Mononuclear cell (primary cell): ENCODE results near the gene MEGF11. TPM values are rescaled to one million over a fixed set of nuclear protein-coding genes. Genes with fewer than 3 reads are reported as not detected.

Experiments
- H3K27me3 ChIP-seq: 2 replicates; pipeline ENCODE4 v1.6.0; 2011; ENCODE audit warnings: low read length, control low read depth; ENCODE audit not compliant: insufficient read depth
- H3K4me1 ChIP-seq: 2 replicates; pipeline ENCODE4 v1.5.1; 2011; ENCODE audit warnings: mild to moderate bottlenecking, low read length, control low read depth; ENCODE audit not compliant: insufficient read depth
- H3K4me3 ChIP-seq: 2 replicates; pipeline ENCODE4 v1.5.1; 2011; ENCODE audit warnings: mild to moderate bottlenecking, low read length, moderate library complexity
- H3K9me3 ChIP-seq: 2 replicates; pipeline ENCODE4 v1.5.1; 2011; ENCODE audit warnings: low read depth, mild to moderate bottlenecking, control low read depth, low read length
- total RNA-seq: library from RNA; depleted of rRNA; stranded (reverse); fragments of >200 nt; gene quantifications from one replicate; pipeline ENCODE4 v1.2.3, GENCODE V29; 2012

The MEGF11 gene
- total RNA-seq, 1 donor = not detected

- no peaks in the 10 kb centered on the region for H3K27me3 ChIP-seq
- no peaks in the 10 kb centered on the region for H3K4me1 ChIP-seq
- no peak overlapping the region for H3K4me3 ChIP-seq
- H3K9me3 ChIP-seq = no peaks in the 10 kb centered on the region
Observed at GRCh38 chr15:66126031-66126441, 127.5 kb downstream of the MEGF11 start.

GRCh38 chr15:66124651-66125050 is 128.9 kb downstream of the MEGF11 start:
- no peaks in the 10 kb centered on the region for H3K27me3 ChIP-seq
- H3K4me1 ChIP-seq = no peaks in the 10 kb centered on the region
- H3K9me3 ChIP-seq = no peaks in the 10 kb centered on the region
- no peak overlapping the region for H3K4me3 ChIP-seq

- Histone ChIP-seq H3K9me3 (no peaks in the 10 kb centered on the region), H3K27me3 (no peaks in the 10 kb centered on the region), H3K4me1 (no peaks in the 10 kb centered on the region), H3K4me3 (no peak overlapping the region)
Observed at GRCh38 chr15:66123799-66124198, 129.8 kb downstream of the MEGF11 start.

GRCh38 chr15:66120422-66120821 is 133.1 kb downstream of the MEGF11 start:
- no peaks in the 10 kb centered on the region for H3K4me1 ChIP-seq
- H3K27me3 ChIP-seq = no peaks in the 10 kb centered on the region
- no peak overlapping the region for H3K4me3 ChIP-seq
- no peaks in the 10 kb centered on the region for H3K9me3 ChIP-seq

GRCh38 chr15:66117841-66118240 is 135.7 kb downstream of the MEGF11 start:
- no peaks in the 10 kb centered on the region for H3K4me1 ChIP-seq
- no peaks in the 10 kb centered on the region for H3K27me3 ChIP-seq
- H3K4me3 ChIP-seq = no peak overlapping the region
- H3K9me3 ChIP-seq = no peaks in the 10 kb centered on the region

GRCh38 chr15:66115568-66116206 is 137.9 kb downstream of the MEGF11 start:
- Histone ChIP-seq H3K4me1 (no peaks in the 10 kb centered on the region), H3K27me3 (no peaks in the 10 kb centered on the region), H3K9me3 (no peaks in the 10 kb centered on the region), H3K4me3 (no peak overlapping the region)

- no peaks in the 10 kb centered on the region for H3K4me1 ChIP-seq
- no peak overlapping the region for H3K4me3 ChIP-seq
- H3K9me3 ChIP-seq = no peaks in the 10 kb centered on the region
- no peaks in the 10 kb centered on the region for H3K27me3 ChIP-seq
Observed at GRCh38 chr15:66114863-66115425, 138.6 kb downstream of the MEGF11 start.

- Histone ChIP-seq H3K4me1 (no peaks in the 10 kb centered on the region), H3K27me3 (no peaks in the 10 kb centered on the region), H3K9me3 (no peaks in the 10 kb centered on the region), H3K4me3 (no peak overlapping the region)
Observed at GRCh38 chr15:66112388-66112787, 141.2 kb downstream of the MEGF11 start.

GRCh38 chr15:66111363-66111762 is 142.2 kb downstream of the MEGF11 start:
- no peak overlapping the region for H3K4me3 ChIP-seq
- no peaks in the 10 kb centered on the region for H3K9me3 ChIP-seq
- no peaks in the 10 kb centered on the region for H3K4me1 ChIP-seq
- H3K27me3 ChIP-seq = no peaks in the 10 kb centered on the region

GRCh38 chr15:66110864-66111263 is 142.7 kb downstream of the MEGF11 start:
- Histone ChIP-seq H3K4me1 (no peaks in the 10 kb centered on the region), H3K9me3 (no peaks in the 10 kb centered on the region), H3K4me3 (no peak overlapping the region), H3K27me3 (no peaks in the 10 kb centered on the region)

- Histone ChIP-seq H3K4me1 (no peaks in the 10 kb centered on the region), H3K9me3 (no peaks in the 10 kb centered on the region), H3K4me3 (no peak overlapping the region), H3K27me3 (no peaks in the 10 kb centered on the region)
Observed at GRCh38 chr15:66109826-66110225, 143.7 kb downstream of the MEGF11 start.

- no peaks in the 10 kb centered on the region for H3K27me3 ChIP-seq
- no peak overlapping the region for H3K4me3 ChIP-seq
- no peaks in the 10 kb centered on the region for H3K4me1 ChIP-seq
- H3K9me3 ChIP-seq = no peaks in the 10 kb centered on the region
Observed at GRCh38 chr15:66108483-66109265, 144.9 kb downstream of the MEGF11 start.

GRCh38 chr15:66107070-66107469 is 146.5 kb downstream of the MEGF11 start:
- Histone ChIP-seq H3K4me3 (no peak overlapping the region), H3K9me3 (no peaks in the 10 kb centered on the region), H3K27me3 (no peaks in the 10 kb centered on the region), H3K4me1 (no peaks in the 10 kb centered on the region)

- Histone ChIP-seq H3K27me3 (no peaks in the 10 kb centered on the region), H3K4me1 (no peaks in the 10 kb centered on the region), H3K9me3 (no peaks in the 10 kb centered on the region), H3K4me3 (no peak overlapping the region)
Observed at GRCh38 chr15:66105286-66106265, 148.0 kb downstream of the MEGF11 start.

GRCh38 chr15:66103293-66103590 is 150.3 kb downstream of the MEGF11 start:
- Histone ChIP-seq H3K4me1 (no peaks in the 10 kb centered on the region), H3K27me3 (no peaks in the 10 kb centered on the region), H3K9me3 (no peaks in the 10 kb centered on the region), H3K4me3 (no peak overlapping the region)
